Measurements from ENCODE around the gene FANCL.
"Not testable (repeated sequence)": the region's sequence is repeated elsewhere in the genome, so short reads cannot be mapped to it uniquely, and the experiment has no call there.

FANCL gene

DNA sequence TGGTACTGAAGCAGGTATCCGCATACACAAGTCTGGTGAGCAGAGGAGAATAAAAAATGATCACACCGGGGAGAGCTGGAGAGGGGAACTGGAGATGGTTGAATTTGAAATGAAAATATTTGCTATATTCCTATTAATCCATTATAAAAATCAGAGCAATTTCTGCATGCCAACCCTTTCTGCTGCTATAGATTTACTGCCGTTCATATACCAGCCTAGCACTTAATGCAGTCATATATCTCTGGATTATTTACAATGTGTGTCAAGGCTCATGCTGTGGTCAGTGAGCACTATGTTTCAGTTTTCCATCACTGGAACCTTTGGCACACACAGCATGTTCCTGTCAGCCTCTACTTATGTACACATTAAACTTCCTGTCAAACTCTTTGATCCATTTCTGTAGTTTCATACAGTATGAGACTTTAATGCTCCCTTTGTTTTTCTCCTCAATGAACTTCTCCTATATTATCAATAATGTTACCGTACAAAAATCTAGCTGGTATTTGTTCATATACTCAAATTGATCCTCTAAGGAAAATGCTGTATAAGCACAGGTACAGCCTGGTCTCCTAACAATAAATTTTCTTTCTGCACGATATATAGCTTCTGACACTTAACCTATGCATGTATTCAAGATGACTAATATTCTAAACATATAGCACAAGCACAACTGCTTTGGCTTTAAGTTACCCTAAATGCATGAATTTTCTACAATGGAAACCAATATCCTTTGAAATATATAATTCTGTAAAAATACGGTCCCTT, 36.7 kb downstream of the FANCL start:
- no peak for DNase-seq

DNA sequence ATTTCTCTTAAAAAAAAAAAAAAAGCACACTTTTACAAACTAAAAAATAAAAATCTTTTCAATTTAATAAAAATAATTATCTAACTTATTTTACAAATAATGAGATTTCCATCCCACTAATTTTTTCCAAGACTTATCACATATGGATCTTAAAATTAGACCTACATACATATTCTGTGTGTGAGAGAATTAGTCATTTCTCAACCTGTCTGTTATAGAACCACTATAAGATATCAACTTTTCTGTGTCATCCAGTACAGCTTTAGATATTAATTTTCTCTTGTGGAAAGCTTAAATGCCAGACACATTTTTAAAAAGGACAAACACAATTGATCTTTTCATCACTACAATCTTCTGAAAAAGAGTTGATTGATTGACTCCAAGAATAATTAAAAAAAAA, 38.1 kb downstream of the FANCL start:
- DNase-seq: no peak

DNA sequence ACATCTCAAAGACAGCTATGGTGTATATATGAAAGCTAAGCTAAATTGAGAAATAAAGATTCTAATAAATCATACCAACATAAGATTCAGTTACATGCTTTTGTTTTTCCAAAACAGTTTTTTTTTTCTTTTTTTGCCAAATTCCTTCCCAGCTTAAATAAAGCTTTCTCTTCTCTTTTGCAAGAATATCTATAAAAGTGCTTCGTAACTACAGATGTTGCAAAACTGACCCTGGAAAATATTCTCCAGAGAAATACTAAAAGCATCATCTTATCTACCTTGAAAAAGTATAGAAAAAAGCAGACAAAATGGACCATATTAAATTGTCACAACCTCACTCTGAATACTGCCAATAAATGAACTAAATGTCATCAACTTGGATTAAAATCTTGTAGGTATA, 38.7 kb downstream of the FANCL start:
- DNase-seq: no peak

- no peak for DNase-seq
Observed at GRCh38 chr2:58197894-58198293, 43.2 kb downstream of the FANCL start.

GRCh38 chr2:58195662-58196061, 45.5 kb downstream of the FANCL start:
- DNase-seq: no peak

GRCh38 chr2:58194458-58194857, 46.7 kb downstream of the FANCL start:
- no peak for DNase-seq

DNA sequence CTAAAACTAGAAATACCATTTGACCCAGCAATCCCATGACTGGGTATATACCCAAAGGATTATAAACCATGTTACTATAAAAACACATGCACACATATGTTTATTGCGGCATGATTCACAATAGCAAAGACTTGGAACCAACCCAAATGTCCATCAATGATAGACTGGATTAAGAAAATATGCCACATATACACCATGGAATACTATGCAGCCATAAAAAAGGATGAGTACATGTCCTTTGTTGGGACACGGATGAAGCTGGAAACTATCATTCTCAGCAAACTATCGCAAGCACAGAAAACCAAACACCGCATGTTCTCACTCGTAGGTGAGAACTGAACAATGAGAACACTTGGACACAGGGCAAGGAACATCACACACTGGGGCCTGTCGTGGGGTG, 54.1 kb downstream of the FANCL start:
- not testable (repeated sequence) for DNase-seq

GRCh38 chr2:58186501-58186900, 54.6 kb downstream of the FANCL start:
- DNase-seq: no peak

DNA sequence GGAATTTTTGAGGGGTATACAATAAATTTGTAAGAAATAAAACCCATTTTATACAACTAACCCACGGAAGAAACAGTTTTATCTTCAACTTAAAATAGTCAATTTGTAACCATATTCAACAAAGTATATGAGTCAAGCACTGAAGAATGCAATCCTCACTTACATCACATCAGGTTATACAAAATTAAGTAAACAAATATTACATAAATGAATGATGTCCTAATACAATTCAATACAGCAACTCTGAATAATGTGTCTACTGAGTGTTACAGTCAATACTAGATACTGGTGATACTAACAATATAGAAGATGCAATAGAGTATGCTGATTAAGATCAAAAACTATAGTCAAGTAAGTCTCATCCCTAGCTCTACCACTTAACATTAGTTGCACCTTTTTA, 58.6 kb downstream of the FANCL start:
- no peak for DNase-seq

DNA sequence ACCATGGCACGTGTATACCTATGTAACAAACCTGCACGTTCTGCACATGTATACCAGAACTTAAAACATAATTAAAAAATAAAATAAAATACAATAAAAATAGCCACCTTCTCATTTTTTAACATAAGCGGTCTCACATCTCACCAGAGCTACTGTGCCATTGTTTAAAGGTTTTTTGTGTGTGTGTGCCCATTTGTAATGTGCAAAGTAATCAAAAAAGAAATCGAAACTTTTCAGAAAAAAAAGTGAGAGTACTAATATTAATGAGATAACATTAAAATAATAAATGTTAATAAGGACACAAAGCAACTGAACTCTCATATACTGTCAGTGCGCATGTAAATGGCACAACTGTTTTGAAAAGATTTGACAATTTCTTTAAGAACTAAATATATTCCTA, 60.5 kb downstream of the FANCL start:
- DNase-seq: no peak

DNA sequence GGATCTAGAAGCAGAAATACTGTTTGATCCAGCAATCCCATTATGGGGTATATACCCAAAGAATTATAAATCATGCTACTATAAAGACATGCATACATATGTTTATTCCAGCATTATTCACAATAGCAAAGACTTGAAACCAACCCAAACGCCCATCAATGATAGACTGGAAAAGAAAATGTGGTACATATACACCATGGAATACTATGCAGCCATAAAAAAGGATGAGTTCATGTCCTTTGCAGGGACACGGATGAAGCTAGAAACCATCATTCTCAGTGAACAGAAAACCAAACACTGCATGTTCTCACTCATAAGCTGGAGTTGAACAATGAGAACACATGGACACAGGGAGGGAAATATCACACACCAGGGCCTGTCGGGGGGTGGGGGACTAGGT, 61.0 kb downstream of the FANCL start:
- not testable (repeated sequence) for DNase-seq

- not testable (repeated sequence) for DNase-seq
Observed at GRCh38 chr2:58177187-58177586, 63.9 kb downstream of the FANCL start.

- not testable (repeated sequence) for DNase-seq
Observed at GRCh38 chr2:58171831-58172230, 69.3 kb downstream of the FANCL start.

- DNase-seq: not testable (repeated sequence)
Observed at GRCh38 chr2:58170334-58170933, 70.7 kb downstream of the FANCL start.

DNA sequence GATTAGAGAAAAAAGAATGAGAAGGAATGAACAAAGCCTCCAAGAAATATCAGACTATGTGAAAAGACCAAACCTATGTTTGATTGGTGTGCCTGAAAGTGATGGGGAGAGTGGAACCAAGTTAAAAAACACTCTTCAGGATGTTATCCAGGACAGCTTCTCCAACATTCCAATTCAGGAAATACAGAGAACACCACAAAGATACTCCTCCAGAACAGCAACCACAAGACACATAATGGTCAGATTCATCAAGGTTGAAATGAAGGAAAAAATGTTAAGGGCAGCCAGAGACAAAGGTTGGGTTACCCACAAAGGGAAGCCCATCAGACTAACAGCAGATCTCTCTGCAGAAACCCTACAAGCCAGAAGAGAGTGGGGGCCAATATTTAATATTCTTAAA, 71.3 kb downstream of the FANCL start:
- not testable (repeated sequence) for DNase-seq

GRCh38 chr2:58168130-58168529, 73.0 kb downstream of the FANCL start:
- not testable (repeated sequence) for DNase-seq

- DNase-seq: no peak
Observed at GRCh38 chr2:58163913-58164312, 77.2 kb downstream of the FANCL start.

DNA sequence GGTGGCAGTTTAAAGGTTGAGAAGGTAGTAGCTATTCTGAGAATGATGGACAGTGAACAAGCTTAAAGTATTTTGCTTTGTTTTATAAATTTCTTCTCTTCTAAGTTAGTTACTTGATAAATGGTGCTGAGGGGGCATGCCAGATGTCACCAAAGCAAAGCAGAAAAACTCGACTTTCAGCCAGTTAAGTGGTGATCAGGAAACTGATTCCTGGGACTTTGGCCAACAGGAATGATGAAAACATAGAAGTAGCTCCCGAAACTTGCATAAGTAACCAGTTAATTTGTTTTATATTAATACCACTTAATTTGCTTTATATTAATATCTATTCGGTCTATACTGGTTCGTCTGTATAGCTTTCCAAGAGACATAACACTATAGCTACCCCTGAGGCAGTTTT, 82.6 kb downstream of the FANCL start:
- DNase-seq: no peak

GRCh38 chr2:58157754-58158153, 83.4 kb downstream of the FANCL start:
- no peak for DNase-seq

- DNase-seq: no peak
Observed at GRCh38 chr2:58156780-58157179, 84.3 kb downstream of the FANCL start.

- DNase-seq: no peak
Observed at GRCh38 chr2:58155160-58155778, 85.9 kb downstream of the FANCL start.

- no peak for DNase-seq
Observed at GRCh38 chr2:58146707-58147106, 94.4 kb downstream of the FANCL start.

DNA sequence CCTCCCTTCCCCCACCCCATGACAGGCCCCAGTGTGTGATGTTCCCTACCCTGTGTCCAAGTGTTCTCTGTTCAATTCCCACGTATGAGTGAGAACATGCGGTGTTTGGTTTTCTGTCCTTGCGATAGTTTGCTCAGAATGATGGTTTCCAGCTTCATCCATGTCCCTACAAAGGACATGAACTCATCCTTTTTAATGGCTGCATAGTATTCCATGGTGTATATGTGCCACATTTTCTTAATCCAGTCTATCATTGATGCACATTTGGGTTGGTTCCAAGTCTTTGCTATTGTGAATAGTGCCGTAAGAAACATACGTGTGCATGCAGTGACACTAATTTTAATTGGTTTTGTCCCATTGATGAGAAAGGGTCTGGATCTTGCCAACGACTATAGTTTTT, 95.4 kb downstream of the FANCL start:
- DNase-seq: not testable (repeated sequence)

GRCh38 chr2:58140508-58141072, 100.5 kb downstream of the FANCL start:
- no peak for DNase-seq

Measured in activated naive CD4-positive, alpha-beta T cell (primary cell).